CD14-positive monocyte (primary cell): ENCODE data around the gene SLIT1. TPM values are rescaled to one million over a fixed set of nuclear protein-coding genes. Genes with fewer than 3 reads are reported as not detected.

Experiments
- DNase-seq, 3 donors: peaks; one replicate each; pipeline ENCODE4 v3.0.0-alpha.2; 2011 to 2022
- H2AFZ ChIP-seq: 2 replicates; pipeline ENCODE4 v1.6.0; 2012; ENCODE audit warnings: mild to moderate bottlenecking, low read depth, low read length, inconsistent platforms; ENCODE audit not compliant: insufficient read depth, poor library complexity, severe bottlenecking
- H3K27ac ChIP-seq, 2 donors: 1 replicate in 1 of 2; 2 replicates in 1 of 2; pipeline ENCODE4 v1.5.1; 2012 to 2013; ENCODE audit warnings: low read length in 2 of 2, control low read depth in 1 of 2, inconsistent platforms in 1 of 2, low read depth in 1 of 2, mild to moderate bottlenecking in 1 of 2
- H3K27me3 ChIP-seq, 2 donors: one replicate each; pipeline versions ENCODE4 v1.6.0 to v1.6.1; 2011 to 2013; ENCODE audit warnings: low read length in 2 of 2; ENCODE audit not compliant: control insufficient read depth in 2 of 2, insufficient read depth in 2 of 2
- H3K36me3 ChIP-seq, 2 donors: replicated peaks in 1 of 2; 1 replicate in 1 of 2; 2 replicates in 1 of 2; pipeline versions ENCODE4 v1.5.1 to v1.6.1; 2012 to 2013; ENCODE audit warnings: low read length in 2 of 2, control low read depth in 1 of 2, inconsistent platforms in 1 of 2, mild to moderate bottlenecking in 1 of 2; ENCODE audit not compliant: insufficient read depth in 2 of 2, control insufficient read depth in 1 of 2
- H3K4me1 ChIP-seq, 2 donors: 1 replicate in 1 of 2; 2 replicates in 1 of 2; pipeline versions ENCODE4 v1.5.1 to v1.6.1; 2012 to 2013; ENCODE audit warnings: low read length in 2 of 2, control low read depth in 1 of 2, inconsistent platforms in 1 of 2, mild to moderate bottlenecking in 1 of 2, moderate library complexity in 1 of 2; ENCODE audit not compliant: insufficient read depth in 2 of 2, control insufficient read depth in 1 of 2
- H3K4me2 ChIP-seq: replicated peaks from 2 replicates; pipeline ENCODE3; 2012; ENCODE audit warnings: low read length, moderate library complexity, mild to moderate bottlenecking; ENCODE audit not compliant: poor library complexity, severe bottlenecking; ENCODE audit errors: extremely low read depth
- H3K4me3 ChIP-seq, 3 experiments: fragments of 200-600 bp in 1 of 3; sonication (generic) in 1 of 3; replicated peaks in 1 of 3; 1 replicate in 2 of 3; 2 replicates in 1 of 3; pipeline ENCODE4 v1.5.1; 2011 to 2013; ENCODE audit warnings: low read length in 3 of 3, mild to moderate bottlenecking in 3 of 3, control low read depth in 2 of 3, low read depth in 2 of 3, inconsistent platforms in 1 of 3, moderate library complexity in 1 of 3
- H3K79me2 ChIP-seq: 2 replicates; pipeline ENCODE4 v1.6.0; 2012; ENCODE audit warnings: mild to moderate bottlenecking, control low read depth, inconsistent platforms, low read length, moderate library complexity; ENCODE audit not compliant: insufficient read depth
- H3K9ac ChIP-seq: 2 replicates; pipeline ENCODE4 v1.6.0; 2017; ENCODE audit warnings: low read length, mild to moderate bottlenecking; ENCODE audit not compliant: insufficient read depth, poor library complexity, severe bottlenecking
- H3K9me3 ChIP-seq, 2 donors: replicated peaks in 1 of 2; 1 replicate in 1 of 2; 2 replicates in 1 of 2; pipeline versions ENCODE4 v1.5.1 to v1.6.1; 2012 to 2013; ENCODE audit warnings: low read length in 2 of 2, control low read depth in 1 of 2; ENCODE audit not compliant: control insufficient read depth in 1 of 2, insufficient read depth in 1 of 2
- H4K20me1 ChIP-seq: 2 replicates; pipeline ENCODE4 v1.6.0; 2012; ENCODE audit warnings: mild to moderate bottlenecking, low read length, control low read depth, moderate library complexity; ENCODE audit not compliant: insufficient read depth
- H3K27ac Mint-ChIP-seq, 7 donors: one replicate each; pipeline ENCODE4 v1.8.0; 2020; ENCODE audit warnings: mild to moderate bottlenecking in 7 of 7, mixed read lengths in 7 of 7, moderate library complexity in 6 of 7, inconsistent platforms in 2 of 7
- H3K27me3 Mint-ChIP-seq, 3 donors: one replicate each; pipeline ENCODE4 v1.8.0; 2021 to 2022; ENCODE audit warnings: low read depth in 3 of 3, mild to moderate bottlenecking in 3 of 3, mixed read lengths in 3 of 3, moderate library complexity in 3 of 3, inconsistent platforms in 1 of 3
- H3K36me3 Mint-ChIP-seq, 2 donors: one replicate each; pipeline ENCODE4 v1.8.0; 2020; ENCODE audit warnings: mixed read lengths in 2 of 2, inconsistent platforms in 1 of 2, mild to moderate bottlenecking in 1 of 2
- H3K4me1 Mint-ChIP-seq: one replicate; pipeline ENCODE4 v1.8.0; 2020; ENCODE audit warnings: mild to moderate bottlenecking, mixed read lengths
- H3K4me3 Mint-ChIP-seq, 2 donors: one replicate each; pipeline ENCODE4 v1.8.0; 2020; ENCODE audit warnings: mild to moderate bottlenecking in 2 of 2, mixed read lengths in 2 of 2, moderate library complexity in 1 of 2
- H3K9me3 Mint-ChIP-seq, 7 donors: one replicate each; pipeline ENCODE4 v1.8.0; 2020 to 2022; ENCODE audit warnings: mixed read lengths in 7 of 7, mild to moderate bottlenecking in 6 of 7, moderate library complexity in 6 of 7, inconsistent platforms in 2 of 7
- WGBS: methylation state at CpG from one replicate; pipeline ENCODE4 v1.1.5; 2013; ENCODE audit warnings: missing lambda C conversion rate; ENCODE audit not compliant: insufficient coverage; 5-methylcytosine and 5-hydroxymethylcytosine counted together
- intact Hi-C, 2 donors: fragments of 100-400 bp; cut with micrococcal nuclease; formaldehyde crosslinking; loops; one replicate each; pipeline versions ENCODE4 v1.15.0 to v1.15.1; 2023
- polyA plus RNA-seq, 3 donors: library from polyadenylated mRNA; depleted of rRNA in 1 of 3; unstranded in 2 of 3; stranded (reverse) in 1 of 3; fragments of 300-500 nt in 2 of 3; fragments of >200 nt in 1 of 3; fragmentation: Illumina TruSeq in 2 of 3; gene quantifications; 1 replicate in 2 of 3; 2 replicates in 1 of 3; pipeline ENCODE4 v1.2.3, GENCODE V29; 2012 to 2021
- TF ChIP-seq, protein P1 (sequence below): fragments of 200-600 bp; IDR thresholded peaks from one replicate; pipeline ENCODE4 v1.8.0; 2022; ENCODE audit warnings: antibody characterized with exemption, mild to moderate bottlenecking

The SLIT1 gene
- polyA plus RNA-seq, 3 donors, result 0.05 to 0.81 (median 0.16) TPM

GRCh38 chr10:97150013-97150595 is 35.7 kb downstream of the SLIT1 start:
- WGBS, result 87% methylated on average over 8 of the region's 10 CpGs
- Histone ChIP-seq H3K27ac (no peak overlapping the region), H3K9ac (no peak overlapping the region), H3K79me2 (no peaks in the 10 kb centered on the region), H3K9me3 (no peaks in the 10 kb centered on the region), H3K4me2 (no peak overlapping the region), H2AFZ (no peak overlapping the region), H3K4me3 (no peak overlapping the region), H3K4me1 (no peaks in the 10 kb centered on the region), H4K20me1 (no peaks in the 10 kb centered on the region), H3K36me3 (no peaks in the 10 kb centered on the region), H3K27me3 (no peaks in the 10 kb centered on the region)
- H3K27ac Mint-ChIP-seq, result no peak overlapping the region
- no peak for DNase-seq
- H3K36me3 Mint-ChIP-seq, result no peaks in the 10 kb centered on the region
- TF ChIP-seq, protein P1, sequence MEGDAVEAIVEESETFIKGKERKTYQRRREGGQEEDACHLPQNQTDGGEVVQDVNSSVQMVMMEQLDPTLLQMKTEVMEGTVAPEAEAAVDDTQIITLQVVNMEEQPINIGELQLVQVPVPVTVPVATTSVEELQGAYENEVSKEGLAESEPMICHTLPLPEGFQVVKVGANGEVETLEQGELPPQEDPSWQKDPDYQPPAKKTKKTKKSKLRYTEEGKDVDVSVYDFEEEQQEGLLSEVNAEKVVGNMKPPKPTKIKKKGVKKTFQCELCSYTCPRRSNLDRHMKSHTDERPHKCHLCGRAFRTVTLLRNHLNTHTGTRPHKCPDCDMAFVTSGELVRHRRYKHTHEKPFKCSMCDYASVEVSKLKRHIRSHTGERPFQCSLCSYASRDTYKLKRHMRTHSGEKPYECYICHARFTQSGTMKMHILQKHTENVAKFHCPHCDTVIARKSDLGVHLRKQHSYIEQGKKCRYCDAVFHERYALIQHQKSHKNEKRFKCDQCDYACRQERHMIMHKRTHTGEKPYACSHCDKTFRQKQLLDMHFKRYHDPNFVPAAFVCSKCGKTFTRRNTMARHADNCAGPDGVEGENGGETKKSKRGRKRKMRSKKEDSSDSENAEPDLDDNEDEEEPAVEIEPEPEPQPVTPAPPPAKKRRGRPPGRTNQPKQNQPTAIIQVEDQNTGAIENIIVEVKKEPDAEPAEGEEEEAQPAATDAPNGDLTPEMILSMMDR, result no peak
- peaks cover 0 to 5% (median 0%) of the 10 kb centered on the region in 3 donors for H3K27me3 Mint-ChIP-seq
- H3K4me3 Mint-ChIP-seq, result no peak overlapping the region
- no peaks in the 10 kb centered on the region for H3K9me3 Mint-ChIP-seq
- intact Hi-C loops, result no loop called here
- H3K4me1 Mint-ChIP-seq, result no peaks in the 10 kb centered on the region

GRCh38 chr10:97149079-97149531 is 36.7 kb downstream of the SLIT1 start:
- Histone ChIP-seq H4K20me1 (no peaks in the 10 kb centered on the region), H3K79me2 (no peaks in the 10 kb centered on the region), H3K27me3 (no peaks in the 10 kb centered on the region), H3K27ac (no peak overlapping the region), H2AFZ (no peak overlapping the region), H3K9ac (no peak overlapping the region), H3K36me3 (no peaks in the 10 kb centered on the region), H3K9me3 (no peaks in the 10 kb centered on the region), H3K4me1 (no peaks in the 10 kb centered on the region), H3K4me3 (no peak overlapping the region), H3K4me2 (no peak overlapping the region)
- Mint-ChIP-seq H3K27me3 (peaks cover 0 to 6% (median 0%) of the 10 kb centered on the region in 3 donors), H3K9me3 (no peaks in the 10 kb centered on the region), H3K4me3 (no peak overlapping the region), H3K36me3 (no peaks in the 10 kb centered on the region), H3K4me1 (no peaks in the 10 kb centered on the region), H3K27ac (no peak overlapping the region)
- 98% methylated on average over 10 of the region's 16 CpGs for WGBS
- TF ChIP-seq, protein P1, result no peak
- DNase-seq, result no peak
- intact Hi-C loops, result no loop called here
